Gastroesophageal sphincter (tissue), 4 donors: Measurements from ENCODE around the gene CCDC74A. TPM values are rescaled to one million over a fixed set of nuclear protein-coding genes. Genes with fewer than 3 reads are reported as not detected.
"Not testable (repeated sequence)": the region's sequence is repeated elsewhere in the genome, so short reads cannot be mapped to it uniquely, and the experiment has no call there.

Experiments used
- ATAC-seq: fragments of 150-250 bp; one replicate; pipeline ENCODE4 v1.9.1; 2016; ENCODE audit warnings: mild to moderate bottlenecking, moderate library complexity
- H3K27ac ChIP-seq, 4 donors: fragments of 200-600 bp; sonication (generic) in 3 of 4; 1 replicate in 3 of 4; 2 replicates in 1 of 4; pipeline ENCODE4 v1.5.1; 2016 to 2019
- H3K27me3 ChIP-seq: fragments of 200-600 bp; sonication (generic); one replicate; pipeline ENCODE4 v1.5.1; 2019
- H3K36me3 ChIP-seq, 2 donors: fragments of 200-600 bp; sonication (generic); one replicate each; pipeline ENCODE4 v1.5.1; 2019; ENCODE audit warnings: control low read depth in 1 of 2
- H3K4me1 ChIP-seq, 3 donors: fragments of 200-600 bp; sonication (generic); 1 replicate in 2 of 3; 2 replicates in 1 of 3; pipeline ENCODE4 v1.5.1; 2016 to 2019; ENCODE audit warnings: control low read depth in 2 of 3
- H3K4me3 ChIP-seq, 2 donors: fragments of 200-600 bp; sonication (generic); one replicate each; pipeline ENCODE4 v1.5.1; 2019; ENCODE audit warnings: mild to moderate bottlenecking in 1 of 2, moderate library complexity in 1 of 2
- H3K9me3 ChIP-seq, 3 donors: fragments of 200-600 bp; sonication (generic); one replicate each; pipeline ENCODE4 v1.5.1; 2017 to 2019; ENCODE audit warnings: control low read depth in 2 of 3
- EP300 ChIP-seq: sonication (generic); formaldehyde crosslinking; IDR thresholded peaks from one replicate; pipeline ENCODE4 v1.6.1; 2017; ENCODE audit warnings: antibody characterized with exemption, mild to moderate bottlenecking
- POLR2A ChIP-seq, 2 donors: fragments of 450-650 bp; IDR thresholded peaks; one replicate each; pipeline ENCODE4 v1.6.1; 2017; ENCODE audit warnings: antibody characterized with exemption in 2 of 2, mild to moderate bottlenecking in 2 of 2, moderate library complexity in 1 of 2
- POLR2AphosphoS5 ChIP-seq: sonication (generic); formaldehyde crosslinking; IDR thresholded peaks from one replicate; pipeline ENCODE4 v1.6.1; 2017; ENCODE audit warnings: antibody characterized with exemption
- WGBS, 2 donors: methylation state at CpG; one replicate each; pipeline ENCODE4 v1.1.5; 2018; ENCODE audit warnings: low coverage in 1 of 2; 5-methylcytosine and 5-hydroxymethylcytosine counted together
- total RNA-seq, 4 donors: library from RNA; depleted of rRNA; stranded (reverse); fragments of >200 nt; gene quantifications; one replicate each; pipeline ENCODE4 v1.1.0, GENCODE V29; 2016
- TF ChIP-seq, protein P1 (sequence below), 4 experiments: fragments of 200-600 bp in 2 of 4; fragments of 450-650 bp in 2 of 4; sonication (generic) in 1 of 4; IDR thresholded peaks; one replicate each; pipeline ENCODE4 v1.5.1; 2017 to 2019; ENCODE audit warnings: antibody characterized with exemption in 4 of 4, mild to moderate bottlenecking in 2 of 4, moderate library complexity in 2 of 4

The CCDC74A gene
- total RNA-seq, 4 donors from 2014 or later, result 4.4 to 10.5 (median 8.2) TPM

DNA sequence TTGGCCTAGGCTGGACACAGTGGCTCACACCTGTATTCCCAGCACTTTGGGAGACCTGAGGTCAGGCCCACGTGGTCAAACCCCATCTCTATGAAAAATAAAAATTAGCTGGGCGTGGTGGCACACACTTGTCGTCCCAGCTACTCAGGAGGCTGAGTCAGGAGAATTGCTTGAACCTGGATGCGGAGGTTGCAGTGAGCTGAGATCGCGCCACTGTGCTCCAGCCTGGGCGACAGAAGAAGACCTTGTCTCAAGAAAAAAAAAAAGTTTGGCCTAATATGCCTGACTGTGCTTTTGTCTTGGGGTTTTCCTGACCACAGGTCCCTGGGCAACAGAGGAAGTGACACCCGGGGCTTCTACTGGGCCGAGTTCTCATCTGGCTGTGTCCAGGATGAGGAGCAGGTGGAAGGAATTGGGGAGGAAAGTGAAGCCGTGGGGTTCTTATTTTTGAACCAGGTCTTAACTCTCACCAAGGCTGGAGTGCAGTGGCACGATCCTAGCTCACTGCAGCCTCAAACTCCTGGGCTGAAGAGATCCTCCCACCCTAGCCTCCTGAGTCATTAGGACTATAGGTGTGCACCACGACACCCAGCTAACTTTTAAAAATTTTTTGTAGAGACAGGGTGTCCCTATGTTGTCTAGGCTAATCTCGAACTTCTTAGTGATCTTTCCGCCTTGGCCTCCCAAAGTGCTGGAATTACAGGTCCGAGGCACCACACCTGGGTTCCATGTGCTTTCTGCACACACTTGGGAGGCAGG, 13.1 kb upstream of the CCDC74A start:
- WGBS, 2 donors, result 89 to 90% methylated on average over 7 to 11 of the region's 15 CpGs
- peaks cover 0 to 94% of the 10 kb centered on the region in 2 donors for H3K36me3 ChIP-seq
- not testable (repeated sequence) for H3K27me3 ChIP-seq, H3K9me3 ChIP-seq, H3K4me1 ChIP-seq, ATAC-seq, H3K4me3 ChIP-seq, H3K27ac ChIP-seq

DNA sequence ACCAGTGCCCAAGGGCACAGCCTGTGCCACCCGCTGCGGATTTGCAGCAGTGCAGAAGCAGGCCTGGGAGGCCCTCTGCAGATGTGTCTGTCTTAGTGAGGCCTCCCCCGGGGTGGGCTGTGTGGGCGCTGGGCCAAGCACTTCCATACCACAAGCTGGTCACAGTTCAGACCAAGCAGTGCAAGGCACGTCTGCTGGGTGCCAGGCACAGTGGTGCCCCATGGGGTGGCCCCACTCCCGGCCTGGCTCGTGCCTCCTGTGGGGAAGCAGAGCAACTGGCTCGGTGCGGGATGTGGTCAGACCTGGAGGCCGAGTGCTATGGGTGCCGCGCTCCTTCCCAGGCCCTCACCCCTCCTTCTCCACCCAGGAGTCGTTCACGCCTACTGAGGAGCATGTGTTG, 12.5 kb upstream of the CCDC74A start:
- ATAC-seq, H3K27ac ChIP-seq, H3K9me3 ChIP-seq, H3K4me1 ChIP-seq, H3K4me3 ChIP-seq, H3K27me3 ChIP-seq: not testable (repeated sequence)
- WGBS, 2 donors, result no CpG with 5 or more reads among the region's 14 CpGs
- H3K36me3 ChIP-seq, result peaks cover 0 to 94% of the 10 kb centered on the region in 2 donors

- Histone ChIP-seq H3K9me3 (no peaks in the 10 kb centered on the region), H3K4me1 (no peaks in the 10 kb centered on the region), H3K27ac (no peak overlapping the region), H3K36me3 (peaks cover 0 to 95% of the 10 kb centered on the region in 2 donors), H3K27me3 (no peaks in the 10 kb centered on the region), H3K4me3 (no peak overlapping the region)
- no peak for ATAC-seq
- TF ChIP-seq, protein P1, sequence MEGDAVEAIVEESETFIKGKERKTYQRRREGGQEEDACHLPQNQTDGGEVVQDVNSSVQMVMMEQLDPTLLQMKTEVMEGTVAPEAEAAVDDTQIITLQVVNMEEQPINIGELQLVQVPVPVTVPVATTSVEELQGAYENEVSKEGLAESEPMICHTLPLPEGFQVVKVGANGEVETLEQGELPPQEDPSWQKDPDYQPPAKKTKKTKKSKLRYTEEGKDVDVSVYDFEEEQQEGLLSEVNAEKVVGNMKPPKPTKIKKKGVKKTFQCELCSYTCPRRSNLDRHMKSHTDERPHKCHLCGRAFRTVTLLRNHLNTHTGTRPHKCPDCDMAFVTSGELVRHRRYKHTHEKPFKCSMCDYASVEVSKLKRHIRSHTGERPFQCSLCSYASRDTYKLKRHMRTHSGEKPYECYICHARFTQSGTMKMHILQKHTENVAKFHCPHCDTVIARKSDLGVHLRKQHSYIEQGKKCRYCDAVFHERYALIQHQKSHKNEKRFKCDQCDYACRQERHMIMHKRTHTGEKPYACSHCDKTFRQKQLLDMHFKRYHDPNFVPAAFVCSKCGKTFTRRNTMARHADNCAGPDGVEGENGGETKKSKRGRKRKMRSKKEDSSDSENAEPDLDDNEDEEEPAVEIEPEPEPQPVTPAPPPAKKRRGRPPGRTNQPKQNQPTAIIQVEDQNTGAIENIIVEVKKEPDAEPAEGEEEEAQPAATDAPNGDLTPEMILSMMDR (IDR thresholded peaks at IDR 0.05), result no peak
- TF ChIP-seq POLR2AphosphoS5 (no peak), EP300 (no peak), POLR2A (IDR thresholded peaks at IDR 0.05) (no peak)
- WGBS, 2 donors, result 80% methylated on average over 1 of the region's 10 CpGs; no CpG with 5 or more reads in 1 of the 2 donors
Measured at GRCh38 chr2:131516011-131516410, 11.7 kb upstream of the CCDC74A start.

GRCh38 chr2:131516621-131517020, 11.1 kb upstream of the CCDC74A start:
- not testable (repeated sequence) for H3K4me3 ChIP-seq, H3K27me3 ChIP-seq, H3K9me3 ChIP-seq, ATAC-seq, H3K27ac ChIP-seq, H3K4me1 ChIP-seq
- TF ChIP-seq, protein P1 (IDR thresholded peaks at IDR 0.05), result peak in 1 of 4 experiments; percentile 25
- WGBS, 2 donors, result no CpG with 5 or more reads among the region's 11 CpGs
- peaks cover 0 to 92% of the 10 kb centered on the region in 2 donors for H3K36me3 ChIP-seq

DNA sequence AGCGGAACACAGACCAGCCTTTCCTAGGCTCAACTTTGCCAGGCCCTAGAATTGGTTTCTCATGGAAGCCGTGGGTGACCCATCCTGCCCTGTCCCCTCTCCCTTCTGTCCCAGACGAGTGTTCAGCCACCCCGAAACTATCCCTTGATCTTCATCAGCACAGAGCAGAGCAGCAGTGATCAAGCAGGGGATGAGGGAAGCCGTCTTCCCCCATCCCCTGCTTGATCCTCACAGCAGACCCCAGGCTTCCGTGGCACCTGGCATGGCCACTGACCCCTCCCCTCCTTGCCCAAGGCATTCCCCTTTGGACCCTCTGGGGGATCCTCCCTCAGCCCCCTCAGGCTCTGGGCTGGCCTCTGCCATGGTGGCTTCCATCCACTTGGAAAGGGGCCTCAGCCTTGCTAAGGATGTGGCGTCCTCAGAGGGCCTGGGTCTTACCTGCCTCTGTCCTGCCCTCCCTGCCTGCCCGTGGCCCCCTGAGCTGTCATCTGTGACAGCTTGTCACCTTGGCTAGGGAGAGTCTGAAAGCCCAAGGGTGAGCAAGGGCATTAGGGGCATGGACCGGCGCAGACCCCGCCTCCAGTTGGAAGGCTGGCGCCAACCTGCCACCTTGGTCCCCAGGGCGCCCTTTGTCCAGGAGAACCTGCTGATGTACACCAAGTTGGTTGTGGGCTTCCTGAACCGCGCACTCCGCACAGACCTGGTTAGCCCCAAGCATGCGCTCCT, 10.4 kb upstream of the CCDC74A start:
- 91% methylated on average over 4 of the region's 17 CpGs; no CpG with 5 or more reads in 1 of the 2 donors for WGBS, 2 donors
- no peaks in the 10 kb centered on the region for H3K27me3 ChIP-seq
- peaks cover 0 to 90% of the 10 kb centered on the region in 2 donors for H3K36me3 ChIP-seq
- H3K27ac ChIP-seq, result no peak overlapping the region
- TF ChIP-seq POLR2A (IDR thresholded peaks at IDR 0.05), result no peak
- no peak overlapping the region for H3K4me3 ChIP-seq
- no peaks in the 10 kb centered on the region for H3K4me1 ChIP-seq
- ATAC-seq, result no peak
- H3K9me3 ChIP-seq, result no peaks in the 10 kb centered on the region

DNA sequence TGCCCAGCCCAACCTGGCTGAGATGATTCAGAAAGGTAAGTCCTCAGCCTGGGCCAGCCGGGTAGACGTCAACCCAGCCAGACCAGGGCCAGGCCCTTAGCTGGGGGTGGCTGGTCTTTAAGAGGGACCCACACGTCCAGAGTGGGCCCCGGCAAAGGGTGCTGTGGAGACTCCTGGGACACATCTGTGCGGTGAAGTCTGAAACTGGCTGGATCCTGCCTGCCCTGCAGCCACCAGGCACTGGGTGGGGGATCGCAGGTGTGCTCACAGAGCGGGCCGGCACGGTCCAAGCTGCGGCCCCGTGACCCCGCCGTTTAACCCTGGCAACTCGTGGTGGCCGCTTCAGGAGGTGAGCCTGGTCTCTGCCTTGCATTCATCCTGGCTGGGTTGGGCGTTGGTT, 9.8 kb upstream of the CCDC74A start:
- WGBS, 2 donors, result no CpG with 5 or more reads among the region's 16 CpGs
- H3K9me3 ChIP-seq, H3K27ac ChIP-seq, ATAC-seq, H3K27me3 ChIP-seq, H3K4me3 ChIP-seq, H3K4me1 ChIP-seq: not testable (repeated sequence)
- H3K36me3 ChIP-seq, result peaks cover 0 to 84% of the 10 kb centered on the region in 2 donors

DNA sequence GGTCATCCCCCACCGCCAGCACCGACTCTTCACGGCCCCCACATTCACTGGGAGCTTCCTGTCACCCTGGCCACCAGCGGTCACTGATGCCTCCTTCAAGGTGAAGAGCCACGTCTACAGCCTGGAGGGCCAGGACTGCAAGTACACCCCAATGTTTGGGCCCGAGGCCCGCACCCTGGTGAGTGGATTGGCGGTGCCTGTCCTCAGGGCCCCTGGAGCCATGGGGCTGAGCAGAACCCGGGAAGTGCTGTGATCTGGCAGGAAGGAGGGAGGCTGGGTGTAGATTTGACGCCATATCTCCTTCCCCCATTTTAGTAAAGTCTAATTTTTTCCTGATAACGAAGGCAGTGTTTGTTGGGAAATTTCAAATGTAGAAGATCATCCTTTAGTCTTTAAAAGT, 9.2 kb upstream of the CCDC74A start:
- not testable (repeated sequence) for H3K27me3 ChIP-seq, H3K27ac ChIP-seq, ATAC-seq, H3K9me3 ChIP-seq, H3K4me3 ChIP-seq, H3K4me1 ChIP-seq
- 67% methylated on average over 2 of the region's 11 CpGs; no CpG with 5 or more reads in 1 of the 2 donors for WGBS, 2 donors
- H3K36me3 ChIP-seq, result peaks cover 0 to 77% of the 10 kb centered on the region in 2 donors
